Measurements from ENCODE around the gene SART3. TPM values are rescaled to one million over a fixed set of nuclear protein-coding genes. Genes with fewer than 3 reads are reported as not detected.

Gene SART3
- total and polyA plus RNA-seq, 2 donors from 2014 or later, result 14.9 to 59.1 TPM

DNA sequence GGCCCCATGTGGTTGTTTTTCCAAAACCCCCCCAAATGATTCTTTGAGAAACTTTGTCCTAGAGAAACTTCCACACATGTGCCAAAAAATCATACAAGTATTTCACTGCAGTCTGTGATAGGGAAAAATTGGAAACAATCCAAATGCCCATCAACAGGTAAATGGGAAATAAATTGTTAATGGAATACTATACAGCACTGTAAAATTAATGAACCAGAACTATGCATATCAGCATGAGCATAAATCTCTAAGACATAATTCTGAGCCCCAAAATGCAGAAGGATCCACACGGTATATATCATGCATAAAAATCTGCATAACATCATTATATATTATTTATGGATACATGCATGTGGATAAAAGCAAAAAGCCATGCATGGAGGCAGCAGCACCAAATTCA, 51.2 kb downstream of the SART3 start:
- intact Hi-C loops (cut with DNase I), result no loop called here
- no peak overlapping the region for H3K27ac ChIP-seq (ENCODE audit: low read depth in 2 of 2, low read length in 2 of 2)
- DNase-seq (no peak), FAIRE-seq (no peak)
- H3K9ac ChIP-seq (ENCODE audit: low read length in 3 of 3), result no peak overlapping the region
- no peaks in the 10 kb centered on the region for H3K36me3 ChIP-seq (ENCODE audit: control insufficient read depth in 2 of 3, insufficient read depth in 3 of 3, low read length in 3 of 3)
- peaks cover 0 to 3% (median 0%) of the 10 kb centered on the region in 3 donors for H3K4me1 ChIP-seq (ENCODE audit: control insufficient read depth in 2 of 3, insufficient read depth in 2 of 3, low read depth in 1 of 3, low read length in 3 of 3)
- TF ChIP-seq, protein P1, sequence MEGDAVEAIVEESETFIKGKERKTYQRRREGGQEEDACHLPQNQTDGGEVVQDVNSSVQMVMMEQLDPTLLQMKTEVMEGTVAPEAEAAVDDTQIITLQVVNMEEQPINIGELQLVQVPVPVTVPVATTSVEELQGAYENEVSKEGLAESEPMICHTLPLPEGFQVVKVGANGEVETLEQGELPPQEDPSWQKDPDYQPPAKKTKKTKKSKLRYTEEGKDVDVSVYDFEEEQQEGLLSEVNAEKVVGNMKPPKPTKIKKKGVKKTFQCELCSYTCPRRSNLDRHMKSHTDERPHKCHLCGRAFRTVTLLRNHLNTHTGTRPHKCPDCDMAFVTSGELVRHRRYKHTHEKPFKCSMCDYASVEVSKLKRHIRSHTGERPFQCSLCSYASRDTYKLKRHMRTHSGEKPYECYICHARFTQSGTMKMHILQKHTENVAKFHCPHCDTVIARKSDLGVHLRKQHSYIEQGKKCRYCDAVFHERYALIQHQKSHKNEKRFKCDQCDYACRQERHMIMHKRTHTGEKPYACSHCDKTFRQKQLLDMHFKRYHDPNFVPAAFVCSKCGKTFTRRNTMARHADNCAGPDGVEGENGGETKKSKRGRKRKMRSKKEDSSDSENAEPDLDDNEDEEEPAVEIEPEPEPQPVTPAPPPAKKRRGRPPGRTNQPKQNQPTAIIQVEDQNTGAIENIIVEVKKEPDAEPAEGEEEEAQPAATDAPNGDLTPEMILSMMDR (IDR thresholded peaks at IDR 0.05; ENCODE audit: borderline replicate concordance, extremely low read depth, insufficient read depth), result no peak
- no peaks in the 10 kb centered on the region for H3K9me3 ChIP-seq (ENCODE audit: control insufficient read depth in 2 of 3, insufficient read depth in 1 of 3, low read length in 3 of 3)
- no peak overlapping the region for H3K4me3 ChIP-seq (ENCODE audit: low read length in 3 of 3)
- H3K27me3 ChIP-seq (ENCODE audit: control insufficient read depth, insufficient read depth, low read length), result no peaks in the 10 kb centered on the region

DNA sequence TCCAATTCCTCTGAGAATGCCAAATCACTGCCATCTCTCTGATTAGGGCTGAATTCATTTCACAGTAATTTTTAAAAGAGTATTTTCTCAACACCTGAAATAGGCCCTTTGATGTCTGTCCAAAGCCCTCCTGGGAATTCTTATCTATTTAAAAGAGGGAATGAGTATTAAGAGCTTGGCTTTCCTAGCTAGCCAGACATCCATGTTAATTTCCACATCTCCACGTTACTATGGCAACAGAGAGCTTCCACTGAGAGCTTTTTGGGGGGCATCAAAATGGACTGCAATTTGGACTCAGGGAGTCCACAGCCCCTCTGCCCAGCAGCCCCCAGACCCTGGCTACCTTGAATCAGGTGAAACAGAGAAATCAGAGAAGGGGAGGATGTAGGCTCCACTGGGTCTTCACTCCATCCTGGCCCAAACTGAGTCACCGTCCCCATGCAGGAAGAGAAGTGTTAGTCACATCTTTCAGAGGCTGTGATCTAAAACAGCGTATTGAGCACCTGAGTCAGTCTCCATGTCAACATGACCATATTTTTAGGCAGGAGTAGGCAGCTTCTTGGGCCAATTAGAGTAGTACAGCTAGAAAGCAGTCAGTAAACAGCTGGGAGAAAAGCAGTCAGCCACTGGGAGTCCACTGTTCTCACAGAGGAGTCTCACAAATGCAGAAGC, 52.9 kb downstream of the SART3 start:
- Histone ChIP-seq H3K9ac (ENCODE audit: low read length in 3 of 3) (no peak overlapping the region), H3K4me1 (ENCODE audit: control insufficient read depth in 2 of 3, insufficient read depth in 2 of 3, low read depth in 1 of 3, low read length in 3 of 3) (peaks cover 0 to 3% (median 0%) of the 10 kb centered on the region in 3 donors), H3K27ac (ENCODE audit: low read depth in 2 of 2, low read length in 2 of 2) (no peak overlapping the region), H3K9me3 (ENCODE audit: control insufficient read depth in 2 of 3, insufficient read depth in 1 of 3, low read length in 3 of 3) (peaks cover 0 to 4% (median 0%) of the 10 kb centered on the region in 3 donors), H3K36me3 (ENCODE audit: control insufficient read depth in 2 of 3, insufficient read depth in 3 of 3, low read length in 3 of 3) (no peaks in the 10 kb centered on the region), H3K27me3 (ENCODE audit: control insufficient read depth, insufficient read depth, low read length) (no peaks in the 10 kb centered on the region), H3K4me3 (ENCODE audit: low read length in 3 of 3) (no peak overlapping the region)
- TF ChIP-seq, protein P1 (IDR thresholded peaks at IDR 0.05; ENCODE audit: borderline replicate concordance, extremely low read depth, insufficient read depth), result no peak
- DNase-seq, result no peak
- intact Hi-C loops (cut with DNase I), result no loop called here
- no peak for FAIRE-seq

DNA sequence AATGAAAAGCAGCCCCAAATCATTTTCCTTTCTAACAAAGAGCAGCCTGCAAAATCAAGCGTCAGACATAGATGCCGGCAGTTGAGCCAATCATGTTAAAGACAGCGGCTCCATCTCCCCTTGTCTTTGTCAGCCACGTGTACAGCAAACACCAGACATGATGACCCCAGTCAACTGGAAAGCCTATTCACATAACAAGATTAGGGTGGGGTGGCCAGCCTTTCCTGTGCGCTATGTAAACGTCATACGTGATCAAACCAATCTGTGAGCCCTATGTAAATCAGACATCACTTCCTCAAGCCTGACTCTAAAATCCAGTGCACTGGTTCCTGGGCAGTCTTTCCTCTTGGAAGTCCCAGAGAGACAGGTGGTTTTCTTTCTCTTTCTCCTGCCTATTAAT, 55.8 kb downstream of the SART3 start:
- no peak for FAIRE-seq
- H3K9ac ChIP-seq (ENCODE audit: low read length in 3 of 3), result no peak overlapping the region
- DNase-seq, result no peak
- intact Hi-C loops (cut with DNase I), result no loop called here
- H3K36me3 ChIP-seq (ENCODE audit: control insufficient read depth in 2 of 3, insufficient read depth in 3 of 3, low read length in 3 of 3), result no peaks in the 10 kb centered on the region
- H3K4me3 ChIP-seq (ENCODE audit: low read length in 3 of 3), result no peak overlapping the region
- H3K27ac ChIP-seq (ENCODE audit: low read depth in 2 of 2, low read length in 2 of 2), result no peak overlapping the region
- H3K4me1 ChIP-seq (ENCODE audit: control insufficient read depth in 2 of 3, insufficient read depth in 2 of 3, low read depth in 1 of 3, low read length in 3 of 3), result no peaks in the 10 kb centered on the region
- TF ChIP-seq, protein P1 (IDR thresholded peaks at IDR 0.05; ENCODE audit: borderline replicate concordance, extremely low read depth, insufficient read depth), result no peak
- H3K27me3 ChIP-seq (ENCODE audit: control insufficient read depth, insufficient read depth, low read length), result no peaks in the 10 kb centered on the region
- H3K9me3 ChIP-seq (ENCODE audit: control insufficient read depth in 2 of 3, insufficient read depth in 1 of 3, low read length in 3 of 3), result peaks cover 0 to 10% (median 4%) of the 10 kb centered on the region in 3 donors

All from kidney (tissue), 14 donors.